Measurements from ENCODE around the gene ANKRD6.

GRCh38 chr6:89566008-89566800 lies 133.3 kb downstream of the ANKRD6 start:
- TF ChIP-seq CTCF (IDR thresholded peaks at IDR 0.05) (no peak), EZH2 (IDR thresholded peaks at IDR 0.05; ENCODE audit: borderline replicate concordance, insufficient read depth, low read depth, low read length, poor library complexity, severe bottlenecking) (no peak)

Data from B cell (primary cell).